K562 (cell line): ENCODE measurements around the gene PEAR1. TPM values are rescaled to one million over a fixed set of nuclear protein-coding genes. Genes with fewer than 3 reads are reported as not detected.

Experiments
- ATAC-seq: fragments of 200-7000 bp; cut with Tn5 transposase; 3 replicates; pipeline ENCODE4 v1.9.1; 2020; ENCODE audit warnings: moderate library complexity
- BruUV-seq: library from RNA; stranded (reverse); fragments of 400-500 nt; replicated peaks from 2 replicates; lab custom pipeline; 2021; lab: Mats Ljungman, UMichigan
- CTCF ChIA-PET: fragments of 300-600 bp; formaldehyde crosslinking; extraction: SDS; loops from one replicate; lab custom pipeline; 2021; ENCODE audit warnings: low intra/inter-chr PET ratio; lab: Yijun Ruan, JAX
- POLR2A ChIA-PET: fragments of 300-600, 350-650 bp; sonication (Branson Sonifier 250); formaldehyde crosslinking; extraction: SDS; loops from one replicate; lab custom pipeline; 2021; ENCODE audit warnings: antibody characterized with exemption, inconsistent platforms; lab: Yijun Ruan, JAX
- DNase-seq, 4 experiments: peaks; one replicate each; pipeline versions ENCODE4 v3.0.0 to v3.0.0-alpha.2; 2011 to 2018; ENCODE audit warnings: low spot score in 3 of 4, mixed read lengths in 3 of 4; ENCODE audit errors: extremely low read depth in 1 of 4
- FAIRE-seq: peaks from 2 replicates; lab custom pipeline; 2011; peaks lifted over from hg19 to GRCh38; lab: Jason Lieb, UNC
- H2AFZ ChIP-seq: 2 replicates; pipeline ENCODE4 v1.6.0; 2011; ENCODE audit warnings: low read depth, low read length, control low read depth, inconsistent platforms
- H3K27ac ChIP-seq: fragments of 200-600 bp; 3 replicates; pipeline ENCODE4 v1.8.0; 2011; ENCODE audit warnings: low read depth, mild to moderate bottlenecking, control low read depth, inconsistent platforms, low read length, moderate library complexity, mixed read lengths; ENCODE audit errors: extremely low read depth
- H3K27me3 ChIP-seq, 2 experiments: fragments of 300-600 bp in 1 of 2; 2 replicates in 1 of 2; 3 replicates in 1 of 2; pipeline versions ENCODE4 v1.6.0 to v1.8.0; 2011; ENCODE audit warnings: inconsistent platforms in 2 of 2, low read length in 2 of 2, mild to moderate bottlenecking in 1 of 2, mixed read lengths in 1 of 2, moderate library complexity in 1 of 2; ENCODE audit not compliant: control insufficient read depth in 2 of 2, insufficient read depth in 2 of 2
- H3K36me3 ChIP-seq: fragments of 300-600 bp; 3 replicates; pipeline ENCODE4 v1.8.0; 2011; ENCODE audit warnings: mild to moderate bottlenecking, low read length, inconsistent platforms; ENCODE audit not compliant: control insufficient read depth, insufficient read depth
- H3K4me1 ChIP-seq, 2 experiments: fragments of 200-600 bp in 1 of 2; replicated peaks in 1 of 2; 2 replicates in 1 of 2; 3 replicates in 1 of 2; pipeline versions ENCODE4 v1.5.1 to v1.8.0; 2011; ENCODE audit warnings: inconsistent platforms in 2 of 2, low read length in 2 of 2, mild to moderate bottlenecking in 1 of 2, mixed read lengths in 1 of 2, moderate library complexity in 1 of 2; ENCODE audit not compliant: control insufficient read depth in 2 of 2, insufficient read depth in 2 of 2
- H3K4me2 ChIP-seq: 2 replicates; pipeline ENCODE4 v1.6.1; 2011; ENCODE audit warnings: low read length, control low read depth, inconsistent platforms, mixed read lengths; ENCODE audit not compliant: insufficient read depth
- H3K4me3 ChIP-seq: fragments of 200-600 bp; sonication (generic), shearing (Covaris generic); 2 replicates; pipeline ENCODE4 v1.5.1; 2016; ENCODE audit warnings: control low read depth, inconsistent platforms
- H3K79me2 ChIP-seq: fragments of 200-600 bp; 3 replicates; pipeline ENCODE4 v1.8.0; 2011; ENCODE audit warnings: low read length, inconsistent platforms; ENCODE audit not compliant: control insufficient read depth, insufficient read depth
- H3K9ac ChIP-seq, 2 experiments: 2 replicates each; pipeline versions ENCODE4 v1.6.0 to v1.6.1; 2011; ENCODE audit warnings: low read depth in 2 of 2, low read length in 2 of 2, control low read depth in 1 of 2, inconsistent platforms in 1 of 2, mild to moderate bottlenecking in 1 of 2, mixed read lengths in 1 of 2; ENCODE audit not compliant: insufficient read depth in 1 of 2
- H3K9me1 ChIP-seq: one replicate; pipeline ENCODE4 v1.6.0; 2011; ENCODE audit warnings: inconsistent platforms, mild to moderate bottlenecking, low read length, moderate library complexity; ENCODE audit not compliant: control insufficient read depth, insufficient read depth
- H3K9me3 ChIP-seq: replicated peaks from 2 replicates; pipeline ENCODE4 v1.5.1; 2011; ENCODE audit warnings: low read depth, low read length, inconsistent platforms; ENCODE audit not compliant: control insufficient read depth, insufficient read depth
- H4K20me1 ChIP-seq: replicated peaks from 2 replicates; pipeline ENCODE4 v1.6.1; 2011; ENCODE audit warnings: low read length, inconsistent platforms, mixed read lengths; ENCODE audit not compliant: control insufficient read depth, insufficient read depth
- BACH1 ChIP-seq: fragments of 200-800 bp; sonication (Bioruptor generic); IDR thresholded peaks from 2 replicates; pipeline ENCODE4 v1.6.1; 2016; ENCODE audit warnings: missing genetic modification characterization, missing compliant biosample characterization
- BHLHE40 ChIP-seq: IDR thresholded peaks from 2 replicates; pipeline ENCODE4 v1.6.1; 2011; ENCODE audit warnings: low read length, improper control_type of control experiment
- BMI1 ChIP-seq: fragments of 150-350 bp; IDR thresholded peaks from 2 replicates; pipeline ENCODE4 v1.6.1; 2014; ENCODE audit warnings: low read length
- HNRNPLL ChIP-seq: fragments of 200-400 bp; formaldehyde crosslinking; IDR thresholded peaks from 2 replicates; pipeline ENCODE4 v1.6.1; 2017; ENCODE audit warnings: low read length, low read depth, mild to moderate bottlenecking; ENCODE audit not compliant: poor library complexity, severe bottlenecking
- NR4A1 ChIP-seq, 2 experiments: fragments of 250-450 bp in 1 of 2; fragments of 450-650 bp in 1 of 2; sonication (Bioruptor Pico) in 1 of 2; IDR thresholded peaks; 2 replicates each; pipeline versions ENCODE4 v1.4.0 to v1.6.1; 2016 to 2020; ENCODE audit warnings: mild to moderate bottlenecking in 2 of 2, missing compliant biosample characterization in 1 of 2, missing genetic modification characterization in 1 of 2, moderate library complexity in 1 of 2
- RBM22 ChIP-seq: fragments of 200-400 bp; formaldehyde crosslinking; IDR thresholded peaks from 2 replicates; pipeline ENCODE4 v1.6.1; 2018; ENCODE audit warnings: low read length, low read depth; ENCODE audit not compliant: poor library complexity, severe bottlenecking
- SRSF1 ChIP-seq: fragments of 200-400 bp; formaldehyde crosslinking; IDR thresholded peaks from 2 replicates; pipeline ENCODE4 v1.6.1; 2017; ENCODE audit warnings: mild to moderate bottlenecking, low read depth, low read length, moderate library complexity
- U2AF2 ChIP-seq: fragments of 200-400 bp; formaldehyde crosslinking; optimal IDR thresholded peaks from 2 replicates; pipeline ENCODE3; 2017; ENCODE audit warnings: low read depth, mild to moderate bottlenecking, low read length
- ZNF124 ChIP-seq: sonication (generic); formaldehyde crosslinking; IDR thresholded peaks from 2 replicates; pipeline ENCODE4 v1.8.1; 2022; ENCODE audit warnings: missing genetic modification reagents
- ZNF24 ChIP-seq: fragments of 450-650 bp; IDR thresholded peaks from 2 replicates; pipeline ENCODE4 v1.6.1; 2016
- WGBS: fragments of 100-300 bp; shearing (Covaris generic); methylation state at CpG from one replicate; pipeline ENCODE4 v1.1.6; 2016; ENCODE audit warnings: low coverage, mixed read lengths; ENCODE audit not compliant: insufficient coverage; ENCODE audit errors: missing lambda C conversion rate; 5-methylcytosine and 5-hydroxymethylcytosine counted together
- in situ Hi-C: fragments of 300-500 bp; cut with MboI; formaldehyde crosslinking; loops from 4 replicates; pipeline ENCODE4 v1.15.0; 2018; ENCODE audit warnings: inconsistent platforms, mixed read lengths
- intact Hi-C: fragments of 100-400 bp; cut with micrococcal nuclease; formaldehyde crosslinking; loops from 2 replicates; pipeline ENCODE4 v1.14.2; 2022
- polyA plus RNA-seq, 8 experiments: library from polyadenylated mRNA; depleted of rRNA in 4 of 8; stranded (reverse) in 5 of 8; unstranded in 3 of 8; fragments of >200 nt; fragmentation: Nextera tagmentation in 2 of 8; fragmentation: Illumina TruSeq in 1 of 8; extraction: Ambion mirVana in 2 of 8; extraction: Trizol in 1 of 8; gene quantifications; 2 replicates each; pipeline versions ENCODE4 v1.2.1 to v1.2.3, GENCODE V29; 2011 to 2014; ENCODE audit warnings: inconsistent platforms in 1 of 8, missing spikeins in 1 of 8
- total RNA-seq, 7 experiments: library from RNA; depleted of rRNA in 6 of 7; stranded (reverse); fragments of >200 nt in 6 of 7; fragmentation: Illumina TruSeq in 2 of 7; extraction: Trizol in 2 of 7; gene quantifications; 2 replicates each; pipeline versions ENCODE4 v1.2.1 to v1.2.3, GENCODE V29; 2011 to 2021; ENCODE audit warnings: low replicate concordance in 1 of 7
- TF ChIP-seq, protein P1 (sequence below), 2 experiments: fragments of 200-800 bp in 1 of 2; sonication (Bioruptor generic) in 1 of 2; sonication (generic) in 1 of 2; formaldehyde crosslinking in 1 of 2; IDR thresholded peaks in 1 of 2; conservative IDR thresholded peaks in 1 of 2; 2 replicates each; pipeline versions ENCODE4 v1.5.0 to v1.6.1; 2016 to 2020; ENCODE audit warnings: missing compliant biosample characterization in 1 of 2, missing genetic modification characterization in 1 of 2, missing genetic modification reagents in 1 of 2
- TF ChIP-seq, protein P2 (sequence below), 2 experiments: fragments of 450-650 bp in 1 of 2; sonication (generic) in 1 of 2; formaldehyde crosslinking in 1 of 2; IDR thresholded peaks; 2 replicates each; pipeline versions ENCODE4 v1.7.1 to v1.9.0; 2016 to 2022; ENCODE audit warnings: inconsistent platforms in 1 of 2, mild to moderate bottlenecking in 1 of 2, missing genetic modification reagents in 1 of 2

PEAR1 gene
- total and polyA plus RNA-seq, 9 of the 15 experiments (the other 6 are each of a cell fraction or from before 2014, with no cell fraction given), result 0.87 to 13.9 (median 6.1) TPM

DNA sequence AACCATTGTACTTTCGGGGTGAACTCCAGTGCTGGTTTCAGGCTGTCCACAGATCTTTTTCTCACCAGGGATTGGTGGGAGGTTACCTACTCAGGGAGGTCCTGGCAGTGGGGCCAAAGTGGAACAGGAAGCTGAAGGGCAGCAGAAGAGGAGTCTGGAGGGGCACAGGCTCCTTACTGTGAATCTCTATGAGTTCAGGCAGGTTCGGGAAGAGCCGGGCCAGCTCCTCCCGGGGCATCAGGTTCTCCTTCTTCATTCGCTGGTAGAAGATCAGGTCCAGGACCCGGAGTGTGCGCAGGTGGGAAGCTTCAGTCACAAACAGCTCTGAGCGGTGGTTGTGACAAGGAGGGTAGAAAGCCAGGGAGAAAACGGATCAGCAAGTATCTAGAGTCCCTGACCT lies 53.6 kb downstream of the PEAR1 start:
- no peaks in the 10 kb centered on the region; a peak in 1 of 5 replicates for H3K4me1 ChIP-seq
- DNase-seq (no peak), ATAC-seq (no peak), FAIRE-seq (no peak)
- H3K79me2 ChIP-seq, result no peaks in the 10 kb centered on the region
- no peaks in the 10 kb centered on the region for H4K20me1 ChIP-seq
- H3K36me3 ChIP-seq, result peaks cover 70% of the 10 kb centered on the region; the same call in 2 of the 3 replicates
- no TSS peak for BruUV-seq
- intact Hi-C loops, result no loop called here
- H3K9me3 ChIP-seq, result no peaks in the 10 kb centered on the region
- H3K9me1 ChIP-seq, result no peaks in the 10 kb centered on the region
- no peak overlapping the region for H3K27ac ChIP-seq
- in situ Hi-C loops, result no loop called here
- no peak overlapping the region for H2AFZ ChIP-seq
- H3K4me2 ChIP-seq, result no peak overlapping the region
- WGBS, result 82% methylated on average over 9 of the region's 9 CpGs
- no peak overlapping the region for H3K4me3 ChIP-seq
- CTCF ChIA-PET, result no interaction called here
- POLR2A ChIA-PET, result interaction anchor here (0.7 to 1.6 kb wide), 2 partner anchors 10 kb away, joined by 3 to 5 read pairs; no protein-coding TSS in a partner anchor
- H3K9ac ChIP-seq, result no peak overlapping the region
- H3K27me3 ChIP-seq, result no peaks in the 10 kb centered on the region
- TF ChIP-seq ZNF24 (no peak), HNRNPLL (no peak), SRSF1 (no peak), ZNF124 (CRISPR knock-in tag) (no peak), BMI1 (no peak), BHLHE40 (no peak), BACH1 (tag) (no peak), RBM22 (no peak), NR4A1 (CRISPR knock-in tag; IDR thresholded peaks at IDR 0.05) (no peak), NR4A1 (tag; IDR thresholded peaks at IDR 0.05) (no peak), U2AF2 (no peak)
- TF ChIP-seq, protein P1, sequence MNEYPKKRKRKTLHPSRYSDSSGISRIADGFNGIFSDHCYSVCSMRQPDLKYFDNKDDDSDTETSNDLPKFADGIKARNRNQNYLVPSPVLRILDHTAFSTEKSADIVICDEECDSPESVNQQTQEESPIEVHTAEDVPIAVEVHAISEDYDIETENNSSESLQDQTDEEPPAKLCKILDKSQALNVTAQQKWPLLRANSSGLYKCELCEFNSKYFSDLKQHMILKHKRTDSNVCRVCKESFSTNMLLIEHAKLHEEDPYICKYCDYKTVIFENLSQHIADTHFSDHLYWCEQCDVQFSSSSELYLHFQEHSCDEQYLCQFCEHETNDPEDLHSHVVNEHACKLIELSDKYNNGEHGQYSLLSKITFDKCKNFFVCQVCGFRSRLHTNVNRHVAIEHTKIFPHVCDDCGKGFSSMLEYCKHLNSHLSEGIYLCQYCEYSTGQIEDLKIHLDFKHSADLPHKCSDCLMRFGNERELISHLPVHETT (CRISPR knock-in tag; conservative IDR thresholded peaks at IDR 0.05 in 1 of 2, IDR thresholded peaks at IDR 0.05 in 1 of 2), result no peak
- TF ChIP-seq, protein P2, sequence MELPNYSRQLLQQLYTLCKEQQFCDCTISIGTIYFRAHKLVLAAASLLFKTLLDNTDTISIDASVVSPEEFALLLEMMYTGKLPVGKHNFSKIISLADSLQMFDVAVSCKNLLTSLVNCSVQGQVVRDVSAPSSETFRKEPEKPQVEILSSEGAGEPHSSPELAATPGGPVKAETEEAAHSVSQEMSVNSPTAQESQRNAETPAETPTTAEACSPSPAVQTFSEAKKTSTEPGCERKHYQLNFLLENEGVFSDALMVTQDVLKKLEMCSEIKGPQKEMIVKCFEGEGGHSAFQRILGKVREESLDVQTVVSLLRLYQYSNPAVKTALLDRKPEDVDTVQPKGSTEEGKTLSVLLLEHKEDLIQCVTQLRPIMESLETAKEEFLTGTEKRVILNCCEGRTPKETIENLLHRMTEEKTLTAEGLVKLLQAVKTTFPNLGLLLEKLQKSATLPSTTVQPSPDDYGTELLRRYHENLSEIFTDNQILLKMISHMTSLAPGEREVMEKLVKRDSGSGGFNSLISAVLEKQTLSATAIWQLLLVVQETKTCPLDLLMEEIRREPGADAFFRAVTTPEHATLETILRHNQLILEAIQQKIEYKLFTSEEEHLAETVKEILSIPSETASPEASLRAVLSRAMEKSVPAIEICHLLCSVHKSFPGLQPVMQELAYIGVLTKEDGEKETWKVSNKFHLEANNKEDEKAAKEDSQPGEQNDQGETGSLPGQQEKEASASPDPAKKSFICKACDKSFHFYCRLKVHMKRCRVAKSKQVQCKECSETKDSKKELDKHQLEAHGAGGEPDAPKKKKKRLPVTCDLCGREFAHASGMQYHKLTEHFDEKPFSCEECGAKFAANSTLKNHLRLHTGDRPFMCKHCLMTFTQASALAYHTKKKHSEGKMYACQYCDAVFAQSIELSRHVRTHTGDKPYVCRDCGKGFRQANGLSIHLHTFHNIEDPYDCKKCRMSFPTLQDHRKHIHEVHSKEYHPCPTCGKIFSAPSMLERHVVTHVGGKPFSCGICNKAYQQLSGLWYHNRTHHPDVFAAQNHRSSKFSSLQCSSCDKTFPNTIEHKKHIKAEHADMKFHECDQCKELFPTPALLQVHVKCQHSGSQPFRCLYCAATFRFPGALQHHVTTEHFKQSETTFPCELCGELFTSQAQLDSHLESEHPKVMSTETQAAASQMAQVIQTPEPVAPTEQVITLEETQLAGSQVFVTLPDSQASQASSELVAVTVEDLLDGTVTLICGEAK (IDR thresholded peaks at IDR 0.05), result no peak
- TF ChIP-seq, protein P2 (CRISPR knock-in tag; IDR thresholded peaks at IDR 0.05), result no peak
